NCI-H187 (cell line): ENCODE results near the gene WFDC9.
"Not testable (repeated sequence)": the region's sequence is repeated elsewhere in the genome, so short reads cannot be mapped to it uniquely, and the experiment has no call there.

Source experiments
- DNase-seq, 2 experiments: peaks; one replicate each; lab custom pipeline; 2025; lab: John Stamatoyannopoulos, UW

WFDC9 gene

GRCh38 chr20:45592574-45593189 lies 38.4 kb downstream of the WFDC9 start:
- DNase-seq = no peak

GRCh38 chr20:45589725-45590124 lies 41.4 kb downstream of the WFDC9 start:
- no peak for DNase-seq

GRCh38 chr20:45588800-45589199 lies 42.3 kb downstream of the WFDC9 start:
- no peak for DNase-seq

- not testable (repeated sequence) for DNase-seq
Measured at GRCh38 chr20:45585986-45586385, 45.1 kb downstream of the WFDC9 start.

- DNase-seq = not testable (repeated sequence)
Measured at GRCh38 chr20:45584294-45584693, 46.8 kb downstream of the WFDC9 start.

GRCh38 chr20:45583502-45583901 lies 47.6 kb downstream of the WFDC9 start:
- no peak for DNase-seq

- no peak for DNase-seq
Measured at GRCh38 chr20:45581702-45582101, 49.4 kb downstream of the WFDC9 start.

- no peak for DNase-seq
Measured at GRCh38 chr20:45579184-45579583, 51.9 kb downstream of the WFDC9 start, which contains the start of gene WFDC8. Gene WFDC8, minus strand, starts transcription at chr20:45579284. Its CDS starts 37 bp downstream, at chr20:45579247.

- DNase-seq = no peak
Measured at GRCh38 chr20:45578231-45578630, 52.9 kb downstream of the WFDC9 start.

- DNase-seq = no peak
Measured at GRCh38 chr20:45576995-45577394, 54.1 kb downstream of the WFDC9 start.

GRCh38 chr20:45575931-45576330 lies 55.2 kb downstream of the WFDC9 start:
- no peak for DNase-seq

GRCh38 chr20:45569650-45570049 lies 61.4 kb downstream of the WFDC9 start:
- not testable (repeated sequence) for DNase-seq

- DNase-seq = no peak
Measured at GRCh38 chr20:45564760-45565276, 66.3 kb downstream of the WFDC9 start.
